Left ventricle myocardium superior (tissue), 1 donor: ENCODE measurements around the gene CD276. TPM values are rescaled to one million over a fixed set of nuclear protein-coding genes. Genes with fewer than 3 reads are reported as not detected.

Experiments used
- ATAC-seq: fragments of 200-7000 bp; cut with Tn5 transposase; one replicate; pipeline ENCODE4 v1.9.1; 2020; ENCODE audit warnings: mild to moderate bottlenecking, moderate library complexity
- DNase-seq: peaks from one replicate; pipeline ENCODE4 v3.0.0-alpha.2; 2020
- intact Hi-C: fragments of 100-400 bp; cut with micrococcal nuclease; formaldehyde crosslinking; loops from one replicate; pipeline ENCODE4 v1.11.0; 2022
- total RNA-seq: library from RNA; stranded (reverse); fragmentation: NEBNext Ultra II Directional; extraction: Animal tissue kit (Norgen Biotek cat#: 25700); gene quantifications from one replicate; pipeline ENCODE4 v1.2.1, GENCODE V29; 2021
- donor health status: DM: no; HTN: yes; CAD: no; lungs with severe emphysema.

The CD276 gene
- total RNA-seq, 1 donor from 2014 or later: 39.0 TPM

DNA sequence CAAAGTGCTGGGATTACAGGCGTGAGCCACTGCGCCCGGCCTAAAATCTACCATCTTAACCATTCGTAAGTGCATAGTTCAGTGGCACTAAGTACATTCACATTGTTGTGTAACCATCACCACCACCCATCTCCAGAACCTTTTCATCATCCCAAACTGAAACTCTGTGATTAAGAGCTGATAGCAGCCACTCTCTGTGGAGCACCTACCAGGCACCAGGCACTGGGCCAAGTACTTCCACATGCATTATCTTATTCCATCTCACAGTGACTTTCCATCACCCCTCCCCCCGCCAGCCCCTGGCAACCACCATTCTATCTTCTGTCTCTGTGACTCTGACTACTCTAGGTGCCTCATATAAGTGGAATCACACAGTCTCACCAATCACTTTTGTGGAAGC is 71.3 kb downstream of the CD276 start:
- ATAC-seq (no peak), DNase-seq (no peak)
- intact Hi-C loops: no loop called here

DNA sequence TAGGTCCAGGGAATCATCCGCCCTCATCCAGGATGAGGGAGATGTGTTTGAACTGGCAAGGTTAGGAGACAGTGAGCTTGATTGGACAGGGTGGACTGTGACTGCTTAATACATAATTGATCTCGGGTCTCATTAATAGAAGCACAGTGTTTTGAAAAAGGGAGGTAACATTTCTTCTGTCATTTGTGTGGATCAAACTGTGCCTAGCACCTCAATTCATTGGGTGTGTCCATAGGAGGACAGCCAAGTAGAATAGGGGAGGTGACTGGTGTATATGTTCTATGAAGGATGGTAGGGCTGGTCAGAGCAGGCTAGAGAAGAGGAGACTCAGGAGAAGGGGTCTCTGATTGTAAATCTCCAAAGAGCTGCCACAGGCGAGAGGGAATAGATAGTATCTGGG is 71.8 kb downstream of the CD276 start:
- DNase-seq (no peak), ATAC-seq (no peak)
- intact Hi-C loops: no loop called here

- intact Hi-C loops: no loop called here
- ATAC-seq: no peak
- DNase-seq: no peak
Measured at GRCh38 chr15:73756390-73756789, 72.2 kb downstream of the CD276 start.

- no peak for DNase-seq
- intact Hi-C loops: no loop called here
- no peak for ATAC-seq
Measured at GRCh38 chr15:73756947-73757513, 72.8 kb downstream of the CD276 start.

GRCh38 chr15:73757571-73757970 is 73.4 kb downstream of the CD276 start:
- intact Hi-C loops: no loop called here
- DNase-seq: no peak
- no peak for ATAC-seq

GRCh38 chr15:73758461-73758860 is 74.3 kb downstream of the CD276 start:
- DNase-seq: no peak
- no peak for ATAC-seq
- intact Hi-C loops: no loop called here

- DNase-seq (no peak), ATAC-seq (no peak)
- intact Hi-C loops: no loop called here
Measured at GRCh38 chr15:73760330-73761329, 76.4 kb downstream of the CD276 start.

DNA sequence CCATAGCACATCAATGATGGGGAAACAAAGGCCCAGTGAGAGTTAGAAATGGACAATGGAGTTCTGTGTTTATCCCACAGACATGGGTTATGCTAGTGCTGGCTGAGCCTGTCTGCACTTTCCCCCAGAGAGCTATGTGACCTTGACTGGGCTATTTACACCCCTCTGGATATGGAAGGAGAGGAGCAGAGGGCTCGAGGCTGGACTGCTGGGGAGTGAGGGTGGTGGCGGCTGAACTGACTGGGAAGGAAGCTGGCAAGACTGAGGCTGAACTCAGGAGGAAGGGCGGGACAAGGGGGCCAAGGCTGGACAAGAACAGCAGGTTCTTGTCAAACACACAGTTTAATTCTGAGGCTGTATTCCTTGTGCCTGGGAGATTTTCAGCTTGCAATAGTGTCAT is 79.7 kb downstream of the CD276 start:
- DNase-seq (no peak), ATAC-seq (peak; percentile 87)
- intact Hi-C loops: no loop called here

Other genes with a start within 250 kb of the CD276 start
- 0.84 TPM for gene REC114, start 241.2 kb upstream of the CD276 start, total RNA-seq
- 203 TPM for gene NPTN, start 51.0 kb upstream of the CD276 start, total RNA-seq
- gene INSYN1, start 69.0 kb downstream of the CD276 start, total RNA-seq: 168 TPM
- not detected for gene TBC1D21, start 189.2 kb downstream of the CD276 start, total RNA-seq
- gene LOXL1, start 242.1 kb downstream of the CD276 start, total RNA-seq: 12.9 TPM